HG03280 (cell line): ENCODE data around the gene FUT2.
"Not testable (repeated sequence)": the region's sequence is repeated elsewhere in the genome, so short reads cannot be mapped to it uniquely, and the experiment has no call there.

ENCODE experiments used
- ATAC-seq: cut with Tn5 transposase; IDR thresholded peaks from one replicate; pipeline ENCODE4 v1.9.1; 2021; ENCODE audit warnings: mild to moderate bottlenecking, moderate library complexity; ENCODE audit not compliant: unreplicated experiment

FUT2 gene

DNA sequence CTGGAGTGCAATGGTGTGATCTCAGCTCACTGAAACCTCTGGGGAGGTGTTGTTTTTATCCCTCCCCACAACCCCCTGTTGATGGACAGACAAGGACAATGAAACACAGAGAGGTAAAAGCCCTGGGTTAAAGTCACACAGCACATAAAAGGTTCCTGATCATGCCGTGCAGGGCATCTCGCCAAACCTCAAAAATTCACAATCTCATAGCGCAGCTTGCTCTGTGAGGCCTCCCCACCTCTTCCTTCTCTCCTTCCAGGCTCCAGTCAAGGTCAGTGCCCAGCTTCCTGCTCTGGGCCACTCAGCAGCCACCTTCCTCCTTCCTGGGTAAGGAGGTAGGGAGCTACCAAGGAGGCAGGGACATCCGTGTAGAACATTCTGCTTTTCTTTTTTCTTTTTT lies 2.3 kb downstream of the FUT2 start:
- no peak for ATAC-seq

- ATAC-seq, result no peak
These were observed 6.9 kb downstream of the FUT2 start for GRCh38 chr19:48702701-48703100.

DNA sequence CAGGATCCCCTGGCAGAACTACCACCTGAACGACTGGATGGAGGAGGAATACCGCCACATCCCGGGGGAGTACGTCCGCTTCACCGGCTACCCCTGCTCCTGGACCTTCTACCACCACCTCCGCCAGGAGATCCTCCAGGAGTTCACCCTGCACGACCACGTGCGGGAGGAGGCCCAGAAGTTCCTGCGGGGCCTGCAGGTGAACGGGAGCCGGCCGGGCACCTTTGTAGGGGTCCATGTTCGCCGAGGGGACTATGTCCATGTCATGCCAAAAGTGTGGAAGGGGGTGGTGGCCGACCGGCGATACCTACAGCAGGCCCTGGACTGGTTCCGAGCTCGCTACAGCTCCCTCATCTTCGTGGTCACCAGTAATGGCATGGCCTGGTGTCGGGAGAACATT lies 7.5 kb downstream of the FUT2 start:
- ATAC-seq, result no peak

- ATAC-seq, result no peak
These were observed 9.7 kb downstream of the FUT2 start for GRCh38 chr19:48705431-48705830.

GRCh38 chr19:48708471-48708870 lies 12.7 kb downstream of the FUT2 start:
- no peak for ATAC-seq

GRCh38 chr19:48711106-48711662 lies 15.4 kb downstream of the FUT2 start:
- no peak for ATAC-seq

DNA sequence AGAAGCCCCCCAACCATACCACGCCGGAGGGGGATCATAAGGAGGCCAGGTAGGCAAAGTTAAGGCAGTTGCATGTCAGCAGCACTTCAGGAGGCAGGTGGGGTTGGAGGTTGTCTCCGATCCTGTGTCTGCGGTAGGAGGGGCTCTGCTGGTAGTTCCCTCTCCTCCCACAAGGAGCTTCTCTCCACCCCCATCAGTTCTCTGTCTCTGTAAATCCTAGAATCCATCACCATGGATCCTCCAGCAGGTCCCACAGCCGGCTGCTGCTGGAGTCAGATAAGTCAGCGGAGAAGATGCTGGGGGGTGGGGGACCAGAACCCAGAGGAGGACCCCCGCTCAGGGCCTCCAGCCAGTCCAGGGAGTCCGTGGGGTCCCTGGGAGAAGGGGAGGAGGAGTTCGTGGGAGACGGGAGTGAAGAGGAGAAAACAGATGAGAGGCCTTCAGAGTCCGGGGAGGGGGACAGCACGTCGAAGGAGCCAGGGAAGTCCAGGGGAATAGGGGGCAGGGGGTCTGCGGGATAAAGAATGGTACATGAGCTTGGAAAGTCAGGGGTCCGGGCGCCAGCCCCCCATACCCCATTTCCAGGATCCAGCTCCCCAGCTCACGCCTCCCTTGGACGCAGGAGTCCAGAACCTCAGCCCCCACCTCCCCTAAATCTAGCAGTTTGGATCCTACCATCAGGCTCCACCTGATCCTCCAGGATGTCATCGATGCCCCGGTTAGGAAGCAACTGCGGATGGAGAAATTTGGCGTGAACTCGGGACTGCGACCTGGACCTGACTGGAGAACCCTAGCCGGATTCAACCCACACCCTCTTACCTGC lies 17.5 kb downstream of the FUT2 start:
- ATAC-seq, result no peak

GRCh38 chr19:48713864-48714755 lies 18.3 kb downstream of the FUT2 start:
- ATAC-seq, result peak; percentile 86

GRCh38 chr19:48714759-48715675 lies 19.2 kb downstream of the FUT2 start:
- ATAC-seq, result no peak

- no peak for ATAC-seq
These were observed 20.0 kb downstream of the FUT2 start for GRCh38 chr19:48715681-48716171.

GRCh38 chr19:48716562-48717291 lies 21.0 kb downstream of the FUT2 start:
- no peak for ATAC-seq

DNA sequence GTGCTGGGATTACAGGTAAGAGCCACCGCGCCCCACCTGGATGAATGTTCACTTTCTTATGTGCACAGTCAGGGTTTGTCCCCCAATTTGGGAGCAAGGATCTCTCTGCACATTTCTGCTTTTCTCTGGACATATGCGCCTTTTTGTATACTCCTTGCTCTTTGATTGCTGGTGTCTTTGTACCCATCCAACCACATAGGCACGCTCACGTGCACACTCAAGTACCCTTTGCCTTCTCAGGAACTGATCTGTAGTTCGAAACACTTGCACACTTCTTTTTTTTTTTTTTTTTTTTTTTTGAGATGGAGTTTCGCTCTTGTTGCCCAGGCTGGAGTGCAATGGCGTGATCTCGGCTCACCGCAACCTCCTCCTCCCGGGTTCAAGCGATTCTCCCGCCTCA lies 22.3 kb downstream of the FUT2 start:
- not testable (repeated sequence) for ATAC-seq

DNA sequence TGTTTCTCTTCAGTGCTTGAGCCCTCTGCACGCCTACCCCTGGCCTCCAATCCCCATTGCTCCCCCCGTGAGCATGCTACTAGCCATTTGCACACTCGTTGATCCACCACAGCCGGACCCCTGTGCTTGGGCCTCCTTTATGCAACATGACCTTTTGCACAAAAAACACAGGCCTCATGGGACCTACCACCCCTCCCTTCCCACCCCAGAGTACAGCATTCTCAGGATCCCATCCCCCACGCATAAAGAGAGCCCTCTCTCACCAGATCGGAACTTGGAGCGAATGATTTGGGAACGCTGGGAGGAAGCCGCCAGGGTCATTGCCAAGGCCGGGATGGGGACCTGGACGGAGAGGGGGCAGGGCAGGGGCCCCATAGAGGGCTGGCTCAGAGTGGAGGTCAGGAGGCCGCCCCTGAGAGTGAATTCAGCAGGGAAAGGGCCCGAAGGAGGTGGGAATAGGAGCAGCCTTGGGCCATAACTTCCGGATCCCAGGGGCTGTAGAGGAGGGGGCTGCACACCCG lies 23.0 kb downstream of the FUT2 start:
- no peak for ATAC-seq

- ATAC-seq, result no peak
These were observed 23.7 kb downstream of the FUT2 start, which contains the start of gene MAMSTR for GRCh38 chr19:48719263-48720171. TSS of gene MAMSTR (minus strand) at chr19:48719725. CDS start at chr19:48719031, 694 bp downstream.

- no peak for ATAC-seq
These were observed 24.5 kb downstream of the FUT2 start for GRCh38 chr19:48720251-48720612.

DNA sequence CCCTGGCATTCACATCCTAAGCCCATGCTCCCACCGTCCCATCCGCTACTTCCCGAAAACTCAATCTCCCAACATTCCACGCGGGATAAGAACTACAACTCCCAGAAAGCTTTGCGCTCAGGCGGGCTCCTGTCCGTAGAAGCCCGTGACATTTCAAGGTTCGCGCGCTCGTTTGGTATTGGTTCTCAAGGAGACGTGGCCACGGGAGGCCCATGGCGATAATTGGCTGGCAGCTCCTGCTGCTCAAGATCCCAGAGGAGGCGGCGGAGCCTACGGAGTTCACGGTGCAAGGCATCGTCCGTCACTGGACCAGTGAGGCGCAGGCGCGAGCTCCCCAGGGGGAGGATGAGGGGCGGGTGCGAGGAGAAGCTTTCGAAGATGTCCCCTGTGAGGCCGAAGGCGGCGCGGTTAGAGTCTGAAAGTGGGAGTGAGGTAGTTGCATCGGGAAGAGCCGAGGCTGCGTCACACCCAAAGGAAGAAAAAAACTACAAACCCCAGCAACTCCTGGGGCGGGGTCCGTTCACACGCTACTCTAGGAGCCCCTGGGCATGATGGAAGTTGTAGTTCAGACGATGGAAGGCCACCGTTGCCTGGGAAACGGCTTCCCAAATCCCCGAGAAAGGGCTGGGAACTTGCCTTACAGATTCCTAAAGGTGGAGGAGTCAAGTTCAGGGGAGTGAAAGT lies 25.0 kb downstream of the FUT2 start:
- peak; percentile 86 for ATAC-seq

- no peak for ATAC-seq
These were observed 26.5 kb downstream of the FUT2 start for GRCh38 chr19:48722196-48722708.
